Endothelial cell of umbilical vein (primary cell): Measurements from ENCODE around the gene ENO4. TPM values are rescaled to one million over a fixed set of nuclear protein-coding genes. Genes with fewer than 3 reads are reported as not detected.

ENCODE experiments used
- BruUV-seq: library from RNA; stranded (reverse); fragments of 400-500 nt; replicated peaks from 2 replicates; lab custom pipeline; 2021; lab: Mats Ljungman, UMichigan
- CTCF ChIA-PET: fragments of 300-600, 350-600 bp; sonication (Branson Sonifier 250); formaldehyde crosslinking; loops from one replicate; lab custom pipeline; 2021; ENCODE audit warnings: antibody characterized with exemption, inconsistent platforms; lab: Charles Lee
- POLR2A ChIA-PET: fragments of 300-600, 350-600 bp; sonication (Branson Sonifier 250); formaldehyde crosslinking; loops from one replicate; lab custom pipeline; 2021; ENCODE audit warnings: antibody characterized with exemption, inconsistent platforms; lab: Charles Lee
- DNase-seq: peaks from one replicate; pipeline ENCODE4 v3.0.0-alpha.2; 2011; ENCODE audit warnings: low read depth, low spot score
- FAIRE-seq: peaks from 2 replicates; lab custom pipeline; 2011; peaks lifted over from hg19 to GRCh38; lab: Jason Lieb, UNC
- H2AFZ ChIP-seq: 2 replicates; pipeline ENCODE4 v1.6.0; 2012; ENCODE audit warnings: low read depth, low read length, control low read depth, inconsistent platforms
- H3K27ac ChIP-seq: 2 replicates; pipeline ENCODE4 v1.5.1; 2011; ENCODE audit warnings: low read depth, mild to moderate bottlenecking, control low read depth, low read length, moderate library complexity; ENCODE audit not compliant: insufficient read depth
- H3K27me3 ChIP-seq, 2 experiments: 2 replicates each; pipeline versions ENCODE4 v1.6.0 to v1.6.1; 2011; ENCODE audit warnings: low read length in 2 of 2, mixed read lengths in 1 of 2; ENCODE audit not compliant: control insufficient read depth in 2 of 2, insufficient read depth in 2 of 2
- H3K36me3 ChIP-seq, 2 experiments: 2 replicates in 1 of 2; 3 replicates in 1 of 2; pipeline ENCODE4 v1.5.1; 2011; ENCODE audit warnings: low read length in 2 of 2, mild to moderate bottlenecking in 1 of 2, moderate library complexity in 1 of 2; ENCODE audit not compliant: control insufficient read depth in 2 of 2, insufficient read depth in 2 of 2; ENCODE audit errors: extremely low read depth in 1 of 2
- H3K4me1 ChIP-seq: 3 replicates; pipeline ENCODE4 v1.5.1; 2011; ENCODE audit warnings: mild to moderate bottlenecking, low read length; ENCODE audit not compliant: control insufficient read depth, insufficient read depth; ENCODE audit errors: extremely low read depth
- H3K4me2 ChIP-seq: 2 replicates; pipeline ENCODE4 v1.6.1; 2011; ENCODE audit warnings: low read length, control low read depth, mixed read lengths; ENCODE audit not compliant: insufficient read depth
- H3K4me3 ChIP-seq, 3 experiments: fragments of 200-600 bp in 1 of 3; sonication (generic), shearing (Covaris generic) in 1 of 3; replicated peaks in 1 of 3; 2 replicates each; pipeline ENCODE4 v1.5.1; 2011 to 2016; ENCODE audit warnings: control low read depth in 3 of 3, low read length in 3 of 3, mild to moderate bottlenecking in 2 of 3, inconsistent platforms in 1 of 3, low read depth in 1 of 3, moderate library complexity in 1 of 3; ENCODE audit not compliant: insufficient read depth in 1 of 3
- H3K79me2 ChIP-seq: 2 replicates; pipeline ENCODE4 v1.6.0; 2012; ENCODE audit warnings: low read length, inconsistent platforms; ENCODE audit not compliant: control insufficient read depth, insufficient read depth
- H3K9ac ChIP-seq: replicated peaks from 2 replicates; pipeline ENCODE3; 2011; ENCODE audit warnings: low read length, control low read depth; ENCODE audit not compliant: insufficient read depth; ENCODE audit errors: extremely low read depth
- H3K9me1 ChIP-seq: replicated peaks from 3 replicates; pipeline ENCODE4 v1.6.0; 2011; ENCODE audit warnings: mild to moderate bottlenecking, low read length; ENCODE audit not compliant: control insufficient read depth, insufficient read depth; ENCODE audit errors: extremely low read depth
- H3K9me3 ChIP-seq: replicated peaks from 2 replicates; pipeline ENCODE4 v1.5.1; 2012; ENCODE audit warnings: low read length, inconsistent platforms; ENCODE audit not compliant: control insufficient read depth, insufficient read depth
- H4K20me1 ChIP-seq: replicated peaks from 2 replicates; pipeline ENCODE3; 2011; ENCODE audit warnings: mild to moderate bottlenecking, low read length; ENCODE audit not compliant: control insufficient read depth, insufficient read depth; ENCODE audit errors: extremely low read depth
- CTCF ChIP-seq, 2 donors: IDR thresholded peaks; 1 replicate in 1 of 2; 2 replicates in 1 of 2; pipeline ENCODE4 v1.5.1; 2011; ENCODE audit warnings: low read length in 2 of 2, mild to moderate bottlenecking in 2 of 2, moderate library complexity in 2 of 2, control low read depth in 1 of 2, inconsistent platforms in 1 of 2, low read depth in 1 of 2; ENCODE audit not compliant: insufficient read depth in 1 of 2; ENCODE audit errors: extremely low read depth in 1 of 2
- EZH2 ChIP-seq: IDR thresholded peaks from 2 replicates; pipeline ENCODE4 v1.6.1; 2012; ENCODE audit warnings: borderline replicate concordance, low read depth, mild to moderate bottlenecking, moderate library complexity, low read length, inconsistent platforms; ENCODE audit not compliant: severe bottlenecking
- FOS ChIP-seq: IDR thresholded peaks from 2 replicates; pipeline ENCODE4 v1.6.1; 2011; ENCODE audit warnings: mild to moderate bottlenecking, low read length, moderate library complexity, borderline replicate concordance; ENCODE audit not compliant: insufficient read depth
- GATA2 ChIP-seq: IDR thresholded peaks from 2 replicates; pipeline ENCODE4 v1.7.0; 2011; ENCODE audit warnings: low read depth, mild to moderate bottlenecking, moderate library complexity, mixed read lengths, low read length; ENCODE audit not compliant: insufficient read length, insufficient read depth
- JUN ChIP-seq: IDR thresholded peaks from 2 replicates; pipeline ENCODE4 v1.6.1; 2011; ENCODE audit warnings: borderline replicate concordance, low read depth; ENCODE audit not compliant: insufficient read length, insufficient read depth
- MAX ChIP-seq: IDR thresholded peaks from 2 replicates; pipeline ENCODE4 v1.6.1; 2011; ENCODE audit not compliant: insufficient read depth, insufficient read length
- MYC ChIP-seq: IDR thresholded peaks from one replicate; pipeline ENCODE4 v1.6.1; 2011; ENCODE audit warnings: mild to moderate bottlenecking, low read depth, low read length
- POLR2A ChIP-seq: IDR thresholded peaks from 2 replicates; pipeline ENCODE4 v1.6.1; 2012; ENCODE audit warnings: low read depth, mild to moderate bottlenecking, control low read depth, low read length
- POLR2AphosphoS5 ChIP-seq: IDR thresholded peaks from 2 replicates; pipeline ENCODE4 v1.6.1; 2012; ENCODE audit warnings: low read depth, mild to moderate bottlenecking, control low read depth, low read length, moderate library complexity; ENCODE audit not compliant: insufficient read depth
- dilution Hi-C: fragments of 300-500 bp; cut with MboI; formaldehyde crosslinking; loops from one replicate; pipeline ENCODE4 v1.15.0; 2019; ENCODE audit warnings: low sequenced_read_pairs; ENCODE audit not compliant: extremely low pct_ligation_motif_present
- intact Hi-C: fragments of 100-400 bp; cut with micrococcal nuclease; formaldehyde crosslinking; loops from one replicate; pipeline ENCODE4 v1.10.0; 2022
- polyA plus RNA-seq, 4 experiments: library from polyadenylated mRNA; depleted of rRNA in 3 of 4; stranded (reverse) in 3 of 4; unstranded in 1 of 4; fragments of >200 nt; gene quantifications; 2 replicates each; pipeline versions ENCODE4 v1.2.1 to v1.2.3, GENCODE V29; 2011 to 2012; ENCODE audit warnings: missing spikeins in 1 of 4
- total RNA-seq: library from RNA; stranded (reverse); gene quantifications from 2 replicates; pipeline ENCODE4 v1.2.3, GENCODE V29; 2021

ENO4 gene
- total and polyA plus RNA-seq, 2 donors (not counting 3 experiments of a cell fraction or from before 2014, with no cell fraction given) = 0.08 TPM; not detected in 1

GRCh38 chr10:116913695-116914094, 64.4 kb downstream of the ENO4 start:
- Histone ChIP-seq H3K4me1 (no peaks in the 10 kb centered on the region), H3K4me2 (no peak overlapping the region), H3K9me1 (no peaks in the 10 kb centered on the region), H4K20me1 (no peaks in the 10 kb centered on the region), H3K9me3 (no peaks in the 10 kb centered on the region), H3K27ac (no peak overlapping the region), H3K4me3 (no peak overlapping the region), H3K36me3 (peaks cover 0 to 4% of the 10 kb centered on the region in 2 experiments), H3K9ac (no peak overlapping the region), H3K27me3 (no peaks in the 10 kb centered on the region), H2AFZ (no peak overlapping the region), H3K79me2 (no peaks in the 10 kb centered on the region)
- POLR2A ChIA-PET = no interaction called here
- dilution Hi-C loops = no loop called here
- FAIRE-seq = no peak
- TF ChIP-seq MYC (no peak), EZH2 (no peak), POLR2AphosphoS5 (no peak), POLR2A (no peak), CTCF (IDR thresholded peaks at IDR 0.05; ENCODE audit: extremely low read depth in 1 of 2, insufficient read depth in 1 of 2, low read depth in 1 of 2, low read length in 2 of 2) (no peak), JUN (no peak), FOS (no peak), GATA2 (no peak), MAX (no peak)
- BruUV-seq = no TSS peak
- CTCF ChIA-PET = no interaction called here
- intact Hi-C loops = no loop called here
- DNase-seq = no peak
